Measurements from ENCODE around the gene LUZP4. TPM values are rescaled to one million over a fixed set of nuclear protein-coding genes. Genes with fewer than 3 reads are reported as not detected.
"Not testable (repeated sequence)": the region's sequence is repeated elsewhere in the genome, so short reads cannot be mapped to it uniquely, and the experiment has no call there.

Gene LUZP4
- total RNA-seq (2014; rRNA removed; shearing (Covaris generic)), result not detected in 2 replicates

GRCh38 chrX:115289465-115289864 lies at the start of gene LUZP4:
Gene LUZP4, plus strand, starts transcription at chrX:115289715. Its CDS starts 45 bp downstream, at chrX:115289760.
- DNase-seq (ENCODE audit: low spot score), result no peak
- in situ Hi-C loops (cut with HindIII; ENCODE audit: low sequenced_read_pairs), result no loop called here

GRCh38 chrX:115251458-115252233 lies 37.9 kb upstream of the LUZP4 start:
- in situ Hi-C loops (cut with HindIII; ENCODE audit: low sequenced_read_pairs), result no loop called here
- DNase-seq (ENCODE audit: low spot score), result peak; percentile 10

GRCh38 chrX:115255003-115255402 lies 34.5 kb upstream of the LUZP4 start:
- in situ Hi-C loops (cut with HindIII; ENCODE audit: low sequenced_read_pairs), result no loop called here
- DNase-seq (ENCODE audit: low spot score), result no peak

- in situ Hi-C loops (cut with HindIII; ENCODE audit: low sequenced_read_pairs), result no loop called here
- no peak for DNase-seq (ENCODE audit: low spot score)
Observed at GRCh38 chrX:115257711-115258110, 31.8 kb upstream of the LUZP4 start.

GRCh38 chrX:115259238-115259875 lies 30.2 kb upstream of the LUZP4 start:
- no peak for DNase-seq (ENCODE audit: low spot score)
- in situ Hi-C loops (cut with HindIII; ENCODE audit: low sequenced_read_pairs), result no loop called here

- in situ Hi-C loops (cut with HindIII; ENCODE audit: low sequenced_read_pairs), result no loop called here
Observed at GRCh38 chrX:115260330-115260729, 29.2 kb upstream of the LUZP4 start.

GRCh38 chrX:115261148-115261547 lies 28.4 kb upstream of the LUZP4 start:
- no peak for DNase-seq (ENCODE audit: low spot score)
- in situ Hi-C loops (cut with HindIII; ENCODE audit: low sequenced_read_pairs), result no loop called here

More at GRCh38 chrX:115260330-115260729, 29.2 kb upstream of the LUZP4 start:
- no peak for DNase-seq (ENCODE audit: low spot score)

GRCh38 chrX:115264009-115264408 lies 25.5 kb upstream of the LUZP4 start:
- in situ Hi-C loops (cut with HindIII; ENCODE audit: low sequenced_read_pairs), result no loop called here

GRCh38 chrX:115266300-115266699 lies 23.2 kb upstream of the LUZP4 start:
- no peak for DNase-seq (ENCODE audit: low spot score)
- in situ Hi-C loops (cut with HindIII; ENCODE audit: low sequenced_read_pairs), result no loop called here

More at GRCh38 chrX:115264009-115264408, 25.5 kb upstream of the LUZP4 start:
- DNase-seq (ENCODE audit: low spot score), result no peak

- no peak for DNase-seq (ENCODE audit: low spot score)
Observed at GRCh38 chrX:115268421-115268820, 21.1 kb upstream of the LUZP4 start.

GRCh38 chrX:115269051-115269683 lies 20.3 kb upstream of the LUZP4 start:
- no peak for DNase-seq (ENCODE audit: low spot score)
- in situ Hi-C loops (cut with HindIII; ENCODE audit: low sequenced_read_pairs), result no loop called here

More at GRCh38 chrX:115268421-115268820, 21.1 kb upstream of the LUZP4 start:
- in situ Hi-C loops (cut with HindIII; ENCODE audit: low sequenced_read_pairs), result no loop called here

- in situ Hi-C loops (cut with HindIII; ENCODE audit: low sequenced_read_pairs), result no loop called here
- DNase-seq (ENCODE audit: low spot score), result no peak
Observed at GRCh38 chrX:115284877-115285276, 4.6 kb upstream of the LUZP4 start.

GRCh38 chrX:115297189-115297588 lies 7.7 kb downstream of the LUZP4 start:
- DNase-seq (ENCODE audit: low spot score), result no peak
- in situ Hi-C loops (cut with HindIII; ENCODE audit: low sequenced_read_pairs), result no loop called here

GRCh38 chrX:115311139-115311538 lies 21.6 kb downstream of the LUZP4 start:
- in situ Hi-C loops (cut with HindIII; ENCODE audit: low sequenced_read_pairs), result no loop called here
- DNase-seq (ENCODE audit: low spot score), result no peak

GRCh38 chrX:115311601-115312001 lies 22.1 kb downstream of the LUZP4 start:
- in situ Hi-C loops (cut with HindIII; ENCODE audit: low sequenced_read_pairs), result no loop called here
- no peak for DNase-seq (ENCODE audit: low spot score)

- in situ Hi-C loops (cut with HindIII; ENCODE audit: low sequenced_read_pairs), result no loop called here
- DNase-seq (ENCODE audit: low spot score), result no peak
Observed at GRCh38 chrX:115318139-115318538, 28.6 kb downstream of the LUZP4 start.

- in situ Hi-C loops (cut with HindIII; ENCODE audit: low sequenced_read_pairs), result no loop called here
- no peak for DNase-seq (ENCODE audit: low spot score)
Observed at GRCh38 chrX:115322375-115322774, 32.9 kb downstream of the LUZP4 start.

- in situ Hi-C loops (cut with HindIII; ENCODE audit: low sequenced_read_pairs), result no loop called here
Observed at GRCh38 chrX:115324194-115324593, 34.7 kb downstream of the LUZP4 start.

GRCh38 chrX:115329282-115329681 lies 39.8 kb downstream of the LUZP4 start:
- DNase-seq (ENCODE audit: low spot score); in situ Hi-C loops (cut with HindIII; ENCODE audit: low sequenced_read_pairs): not testable (repeated sequence)

More at GRCh38 chrX:115324194-115324593, 34.7 kb downstream of the LUZP4 start:
- no peak for DNase-seq (ENCODE audit: low spot score)
